GM18951 (cell line): Measurements from ENCODE around the gene NUP155.
"Not testable (repeated sequence)": the region's sequence is repeated elsewhere in the genome, so short reads cannot be mapped to it uniquely, and the experiment has no call there.

ENCODE experiments used
- POLR2A ChIP-seq: IDR thresholded peaks from 4 replicates; pipeline ENCODE4 v1.6.1; 2011; ENCODE audit warnings: mild to moderate bottlenecking; ENCODE audit not compliant: insufficient read length, insufficient read depth; ENCODE audit errors: extremely low read depth
- in situ Hi-C: fragments of 300-500 bp; cut with MboI; formaldehyde crosslinking; loops from one replicate; pipeline ENCODE4 v1.12.0; 2022; ENCODE audit warnings: low sequenced_read_pairs, mixed read lengths, inconsistent platforms; ENCODE audit not compliant: unreplicated experiment

Gene NUP155

GRCh38 chr5:37326536-37326935 is 44.4 kb downstream of the NUP155 start:
- no peak for TF ChIP-seq POLR2A
- in situ Hi-C loops: no loop called here

GRCh38 chr5:37323607-37324006 is 47.3 kb downstream of the NUP155 start:
- TF ChIP-seq POLR2A: no peak
- in situ Hi-C loops: no loop called here

- in situ Hi-C loops: no loop called here
- TF ChIP-seq POLR2A: no peak
Measured at GRCh38 chr5:37319037-37319782, 51.7 kb downstream of the NUP155 start.

DNA sequence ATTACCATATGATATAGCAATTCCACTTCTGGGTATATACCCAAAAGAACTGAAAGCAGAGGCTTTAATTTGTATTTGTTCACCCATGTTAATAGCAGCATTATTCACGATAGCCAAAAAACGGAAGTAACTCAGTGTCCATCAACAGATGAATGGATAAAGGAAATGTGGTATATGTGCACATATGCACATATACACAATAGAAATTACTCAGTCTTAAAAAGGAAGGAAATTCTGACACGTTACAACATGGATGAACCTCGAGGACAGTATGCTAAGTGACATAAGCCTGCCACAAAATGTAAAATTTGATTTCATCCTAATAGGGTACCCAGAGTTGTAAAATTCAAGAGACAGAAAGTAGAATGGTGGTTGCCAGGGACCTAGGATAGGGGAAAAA is 54.9 kb downstream of the NUP155 start:
- no peak for TF ChIP-seq POLR2A
- in situ Hi-C loops: no loop called here

- no peak for TF ChIP-seq POLR2A
- in situ Hi-C loops: no loop called here
Measured at GRCh38 chr5:37310360-37310759, 60.5 kb downstream of the NUP155 start.

- in situ Hi-C loops: no loop called here
- no peak for TF ChIP-seq POLR2A
Measured at GRCh38 chr5:37308793-37309192, 62.1 kb downstream of the NUP155 start.

GRCh38 chr5:37304888-37305287 is 66.0 kb downstream of the NUP155 start:
- TF ChIP-seq POLR2A: no peak

DNA sequence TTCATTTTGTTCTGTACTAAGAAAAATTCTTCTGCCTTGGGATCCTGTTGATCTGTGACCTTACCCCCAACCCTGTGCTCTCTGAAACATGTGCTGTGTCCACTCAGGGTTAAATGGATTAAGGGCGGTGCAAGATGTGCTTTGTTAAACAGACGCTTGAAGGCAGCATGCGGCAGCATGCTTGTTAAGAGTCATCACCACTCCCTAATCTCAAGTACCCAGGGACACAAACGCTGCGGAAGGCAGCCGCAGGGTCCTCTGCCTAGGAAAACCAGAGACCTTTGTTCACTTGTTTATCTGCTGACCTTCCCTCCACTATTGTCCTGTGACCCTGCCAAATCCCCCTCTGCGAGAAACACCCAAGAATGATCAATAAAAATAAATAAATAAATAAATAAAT is 74.6 kb downstream of the NUP155 start:
- in situ Hi-C loops: not testable (repeated sequence)

More at GRCh38 chr5:37304888-37305287, 66.0 kb downstream of the NUP155 start:
- in situ Hi-C loops: no loop called here

GRCh38 chr5:37283214-37283820 is 87.6 kb downstream of the NUP155 start:
- in situ Hi-C loops: no loop called here
- no peak for TF ChIP-seq POLR2A

DNA sequence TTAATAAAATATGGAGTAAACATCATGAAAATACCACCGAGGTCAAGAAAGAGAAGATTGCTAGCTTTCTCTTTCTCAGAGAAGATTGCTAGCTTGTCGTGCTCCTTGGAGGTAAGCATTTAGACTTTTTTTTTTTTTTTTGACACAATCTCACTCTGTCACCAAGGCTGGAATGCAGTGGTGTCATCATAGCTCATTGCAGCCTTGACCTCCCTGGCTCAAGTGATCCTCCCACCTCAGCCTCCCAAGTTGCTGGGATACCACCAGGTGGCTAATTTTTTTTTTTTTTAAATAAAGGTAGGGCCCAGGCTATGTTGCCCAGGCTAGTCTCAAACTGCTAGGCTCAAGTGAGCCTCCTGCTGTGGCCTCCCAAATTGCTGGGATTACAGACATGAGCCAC is 95.4 kb downstream of the NUP155 start:
- in situ Hi-C loops: no loop called here
- TF ChIP-seq POLR2A: no peak

GRCh38 chr5:37272511-37272910 is 98.4 kb downstream of the NUP155 start:
- no peak for TF ChIP-seq POLR2A
- in situ Hi-C loops: no loop called here

- in situ Hi-C loops: not testable (repeated sequence)
Measured at GRCh38 chr5:37268100-37268499, 102.8 kb downstream of the NUP155 start.

- TF ChIP-seq POLR2A: no peak
- in situ Hi-C loops: no loop called here
Measured at GRCh38 chr5:37255774-37256358, 115.0 kb downstream of the NUP155 start.

DNA sequence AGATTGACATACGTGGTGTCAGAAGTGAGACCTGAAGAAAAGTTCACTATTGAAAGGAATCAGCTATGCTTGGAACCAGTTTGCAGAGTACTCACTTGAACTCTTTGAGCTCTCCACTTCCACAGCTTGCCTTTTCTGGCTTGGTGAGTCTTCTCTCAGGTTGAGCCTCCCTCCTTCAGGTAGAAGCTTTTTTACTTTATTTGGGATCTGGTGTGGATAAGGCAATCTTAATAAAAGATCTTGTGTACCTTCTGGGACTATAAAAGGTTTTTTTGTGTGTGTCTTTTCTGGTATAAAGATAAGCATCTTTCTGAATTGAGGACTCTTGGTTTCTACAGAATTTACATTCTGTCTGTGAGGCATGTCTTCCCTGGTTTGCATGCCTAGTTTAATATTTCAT is 116.3 kb downstream of the NUP155 start:
- in situ Hi-C loops: no loop called here
- no peak for TF ChIP-seq POLR2A

GRCh38 chr5:37251665-37252064 is 119.2 kb downstream of the NUP155 start:
- TF ChIP-seq POLR2A: no peak
- in situ Hi-C loops: no loop called here

GRCh38 chr5:37249815-37250164 is 121.1 kb downstream of the NUP155 start:
- in situ Hi-C loops: no loop called here
- no peak for TF ChIP-seq POLR2A
